Panc1 (cell line): ENCODE data around the gene KCNV2. TPM values are rescaled to one million over a fixed set of nuclear protein-coding genes. Genes with fewer than 3 reads are reported as not detected.

Experiments
- ATAC-seq: fragments of 200-7000 bp; cut with Tn5 transposase; 2 replicates; pipeline ENCODE4 v1.9.1; 2020; ENCODE audit warnings: mild to moderate bottlenecking, moderate library complexity
- BruUV-seq: library from RNA; stranded (reverse); fragments of 400-500 nt; replicated peaks from 2 replicates; lab custom pipeline; 2021; lab: Mats Ljungman, UMichigan
- CTCF ChIA-PET: fragments of 300-600 bp; sonication (Branson Sonifier 250); formaldehyde crosslinking; loops from one replicate; lab custom pipeline; 2022; ENCODE audit warnings: antibody characterized with exemption; lab: Charles Lee
- POLR2A ChIA-PET: fragments of 300-600 bp; sonication (Branson Sonifier 250); formaldehyde crosslinking; loops from one replicate; lab custom pipeline; 2022; ENCODE audit warnings: antibody characterized with exemption; lab: Charles Lee
- DNase-seq: peaks from one replicate; pipeline ENCODE4 v3.0.0-alpha.2; 2010; ENCODE audit warnings: low read depth, low spot score
- H3K27ac ChIP-seq: 2 replicates; pipeline ENCODE4 v1.5.1; 2011; ENCODE audit warnings: mild to moderate bottlenecking, low read length, inconsistent platforms
- H3K27me3 ChIP-seq: fragments of 200-500 bp; sonication (Bioruptor generic); 2 replicates; pipeline ENCODE4 v1.6.0; 2014; ENCODE audit warnings: low read length, inconsistent platforms; ENCODE audit not compliant: control insufficient read depth, insufficient read depth
- H3K36me3 ChIP-seq: fragments of 200-500 bp; sonication (Bioruptor generic); 2 replicates; pipeline ENCODE4 v1.5.1; 2014; ENCODE audit warnings: inconsistent platforms, mild to moderate bottlenecking, low read length, moderate library complexity; ENCODE audit not compliant: control insufficient read depth, insufficient read depth
- H3K4me1 ChIP-seq: 2 replicates; pipeline ENCODE4 v1.5.1; 2011; ENCODE audit warnings: inconsistent platforms, mild to moderate bottlenecking, low read length, moderate library complexity; ENCODE audit not compliant: control insufficient read depth, insufficient read depth
- H3K4me3 ChIP-seq, 2 experiments: 2 replicates each; pipeline ENCODE4 v1.5.1; 2011 to 2012; ENCODE audit warnings: low read depth in 2 of 2, low read length in 2 of 2, mild to moderate bottlenecking in 2 of 2, inconsistent platforms in 1 of 2, moderate library complexity in 1 of 2
- H3K9me3 ChIP-seq: fragments of 200-500 bp; sonication (Bioruptor generic); 2 replicates; pipeline ENCODE4 v1.5.1; 2014; ENCODE audit warnings: low read depth, mild to moderate bottlenecking, inconsistent platforms, low read length, moderate library complexity; ENCODE audit not compliant: control insufficient read depth, insufficient read depth
- CTCF ChIP-seq: fragments of 450-650 bp; IDR thresholded peaks from 2 replicates; pipeline ENCODE4 v1.5.1; 2017; ENCODE audit warnings: mild to moderate bottlenecking
- POLR2AphosphoS5 ChIP-seq: IDR thresholded peaks from 2 replicates; pipeline ENCODE4 v1.6.1; 2012; ENCODE audit warnings: mild to moderate bottlenecking, low read depth, low read length, moderate library complexity
- REST ChIP-seq, 2 experiments: IDR thresholded peaks; 2 replicates each; pipeline ENCODE4 v1.6.1; 2011 to 2012; ENCODE audit warnings: low read depth in 2 of 2, control low read depth in 1 of 2, low read length in 1 of 2, mild to moderate bottlenecking in 1 of 2, moderate library complexity in 1 of 2; ENCODE audit not compliant: insufficient read depth in 1 of 2
- SIN3A ChIP-seq: IDR thresholded peaks from 2 replicates; pipeline ENCODE4 v1.6.1; 2012; ENCODE audit warnings: low read depth, mild to moderate bottlenecking, low read length, moderate library complexity, borderline replicate concordance; ENCODE audit not compliant: insufficient read depth
- TCF7L2 ChIP-seq: IDR thresholded peaks from 2 replicates; pipeline ENCODE4 v1.6.1; 2011; ENCODE audit warnings: mild to moderate bottlenecking, low read depth, low read length, inconsistent platforms
- in situ Hi-C: cut with HindIII; loops from 2 replicates; pipeline ENCODE4 v1.10.0; 2016; ENCODE audit warnings: low sequenced_read_pairs, low pct_unique_long_range_greater_than_20kb
- intact Hi-C: fragments of 100-400 bp; cut with micrococcal nuclease; formaldehyde crosslinking; loops from one replicate; pipeline ENCODE4 v1.10.0; 2022; ENCODE audit not compliant: unreplicated experiment
- total RNA-seq: library from RNA; stranded (reverse); gene quantifications from one replicate; pipeline ENCODE4 v1.2.1, GENCODE V29; 2021; ENCODE audit not compliant: unreplicated experiment

The KCNV2 gene
- total RNA-seq, 1 experiment from 2014 or later, result not detected

- in situ Hi-C loops (no loop called here), intact Hi-C loops (no loop called here)
- CTCF ChIA-PET, result no interaction called here
- H3K9me3 ChIP-seq, result no peaks in the 10 kb centered on the region
- POLR2A ChIA-PET, result no interaction called here
- no peak overlapping the region for H3K27ac ChIP-seq
- no peaks in the 10 kb centered on the region for H3K27me3 ChIP-seq
- no peak overlapping the region for H3K4me3 ChIP-seq
- no peaks in the 10 kb centered on the region for H3K36me3 ChIP-seq
- ATAC-seq (no peak), DNase-seq (no peak)
- TF ChIP-seq CTCF (no peak), REST (IDR thresholded peaks at IDR 0.05; ENCODE audit: insufficient read depth in 1 of 2, low read depth in 2 of 2, low read length in 1 of 2) (no peak), TCF7L2 (no peak), POLR2AphosphoS5 (no peak), SIN3A (no peak)
- BruUV-seq, result no TSS peak
- H3K4me1 ChIP-seq, result no peaks in the 10 kb centered on the region
These were observed 15.2 kb downstream of the KCNV2 start for GRCh38 chr9:2732492-2732891.

- ChIA-PET CTCF (no interaction called here), POLR2A (no interaction called here)
- Histone ChIP-seq H3K27me3 (no peaks in the 10 kb centered on the region), H3K27ac (no peak overlapping the region), H3K4me3 (no peak overlapping the region), H3K9me3 (no peaks in the 10 kb centered on the region), H3K36me3 (no peaks in the 10 kb centered on the region), H3K4me1 (no peaks in the 10 kb centered on the region)
- TF ChIP-seq SIN3A (no peak), CTCF (no peak), REST (IDR thresholded peaks at IDR 0.05; ENCODE audit: insufficient read depth in 1 of 2, low read depth in 2 of 2, low read length in 1 of 2) (no peak), TCF7L2 (no peak), POLR2AphosphoS5 (no peak)
- intact Hi-C loops, result no loop called here
- BruUV-seq, result no TSS peak
- no peak for ATAC-seq
- in situ Hi-C loops, result no loop called here
- no peak for DNase-seq
These were observed 23.3 kb downstream of the KCNV2 start for GRCh38 chr9:2740616-2741015.
